Mesendoderm (in vitro differentiated cells): Measurements from ENCODE around the gene TRIM49B. TPM values are rescaled to one million over a fixed set of nuclear protein-coding genes. Genes with fewer than 3 reads are reported as not detected.
"Not testable (repeated sequence)": the region's sequence is repeated elsewhere in the genome, so short reads cannot be mapped to it uniquely, and the experiment has no call there.

Experiments
- DNase-seq: peaks from one replicate; pipeline ENCODE4 v3.0.0; 2013
- H2AK5ac ChIP-seq: 2 replicates; pipeline ENCODE4 v1.6.1; 2013; ENCODE audit warnings: low read length, inconsistent platforms
- H2BK120ac ChIP-seq: 2 replicates; pipeline ENCODE4 v1.6.1; 2013; ENCODE audit warnings: low read depth, mild to moderate bottlenecking, low read length, moderate library complexity, mixed read lengths
- H2BK15ac ChIP-seq: replicated peaks from 2 replicates; pipeline ENCODE4 v1.6.1; 2013; ENCODE audit warnings: low read depth, mild to moderate bottlenecking, moderate library complexity
- H2BK5ac ChIP-seq: 2 replicates; pipeline ENCODE4 v1.6.1; 2013; ENCODE audit warnings: low read length, inconsistent platforms
- H3K18ac ChIP-seq: 2 replicates; pipeline ENCODE4 v1.6.1; 2013; ENCODE audit warnings: mild to moderate bottlenecking, low read length, mixed read lengths
- H3K23ac ChIP-seq: one replicate; pipeline ENCODE4 v1.6.1; 2013; ENCODE audit warnings: low read length
- H3K27ac ChIP-seq: 2 replicates; pipeline ENCODE4 v1.5.1; 2013; ENCODE audit warnings: low read depth, mild to moderate bottlenecking, inconsistent platforms, low read length, moderate library complexity
- H3K27me3 ChIP-seq: 2 replicates; pipeline ENCODE4 v1.6.1; 2013; ENCODE audit warnings: low read length, control low read depth, mild to moderate bottlenecking, inconsistent platforms; ENCODE audit not compliant: insufficient read depth, poor library complexity
- H3K36me3 ChIP-seq: 2 replicates; pipeline ENCODE4 v1.6.1; 2013; ENCODE audit warnings: low read length, inconsistent platforms; ENCODE audit not compliant: control insufficient read depth, insufficient read depth
- H3K4ac ChIP-seq: one replicate; pipeline ENCODE4 v1.6.1; 2013; ENCODE audit warnings: low read depth, mild to moderate bottlenecking, low read length, moderate library complexity
- H3K4me1 ChIP-seq: 2 replicates; pipeline ENCODE4 v1.6.1; 2013; ENCODE audit warnings: low read depth, low read length, inconsistent platforms; ENCODE audit not compliant: control insufficient read depth
- H3K4me2 ChIP-seq: 2 replicates; pipeline ENCODE4 v1.6.1; 2013; ENCODE audit warnings: low read length
- H3K4me3 ChIP-seq: 2 replicates; pipeline ENCODE4 v1.5.1; 2013; ENCODE audit warnings: mild to moderate bottlenecking, low read length
- H3K56ac ChIP-seq: one replicate; pipeline ENCODE4 v1.6.1; 2013; ENCODE audit warnings: low read length
- H3K79me1 ChIP-seq: 2 replicates; pipeline ENCODE4 v1.6.1; 2013; ENCODE audit warnings: low read length, inconsistent platforms
- H3K79me2 ChIP-seq: 2 replicates; pipeline ENCODE4 v1.6.1; 2013; ENCODE audit warnings: mild to moderate bottlenecking, low read length; ENCODE audit not compliant: control insufficient read depth, insufficient read depth
- H3K9ac ChIP-seq: 2 replicates; pipeline ENCODE4 v1.6.1; 2013; ENCODE audit warnings: low read length, inconsistent platforms
- H4K5ac ChIP-seq: one replicate; pipeline ENCODE4 v1.6.1; 2013; ENCODE audit warnings: low read length
- H4K8ac ChIP-seq: one replicate; pipeline ENCODE4 v1.6.1; 2013; ENCODE audit warnings: low read depth, mild to moderate bottlenecking, control low read depth, low read length, moderate library complexity
- WGBS: extraction: QIAGEN DNeasy Blood & Tissue Kit; methylation state at CpG from one replicate; pipeline ENCODE4 v1.1.7; 2013; ENCODE audit warnings: low lambda C conversion rate, missing lambda C conversion rate; ENCODE audit not compliant: insufficient coverage; ENCODE audit errors: extremely low coverage; 5-methylcytosine and 5-hydroxymethylcytosine counted together
- polyA plus RNA-seq, 2 experiments: library from polyadenylated mRNA; stranded (reverse); fragments of 200-250 nt; gene quantifications; one replicate each; pipeline ENCODE4 v1.2.3, GENCODE V29; 2013

TRIM49B gene, protein sequence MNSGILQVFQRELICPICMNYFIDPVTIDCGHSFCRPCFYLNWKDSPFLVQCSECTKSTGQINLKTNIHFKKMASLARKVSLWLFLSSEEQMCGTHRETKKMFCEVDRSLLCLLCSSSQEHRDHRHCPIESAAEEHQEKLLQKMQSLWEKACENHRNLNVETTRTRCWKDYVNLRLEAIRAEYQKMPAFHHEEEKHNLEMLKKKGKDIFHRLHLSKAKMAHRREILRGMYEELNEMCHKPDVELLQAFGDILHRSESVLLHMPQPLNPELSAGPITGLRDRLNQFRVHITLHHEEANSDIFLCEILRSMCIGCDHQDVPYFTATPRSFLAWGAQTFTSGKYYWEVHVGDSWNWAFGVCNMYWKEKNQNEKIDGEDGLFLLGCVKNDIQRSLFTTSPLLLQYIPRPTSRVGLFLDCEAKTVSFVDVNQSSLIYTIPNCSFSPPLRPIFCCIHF
- polyA plus RNA-seq (2013, experiment 1 of 2) = not detected
- polyA plus RNA-seq (2013, experiment 2 of 2) = not detected

DNA sequence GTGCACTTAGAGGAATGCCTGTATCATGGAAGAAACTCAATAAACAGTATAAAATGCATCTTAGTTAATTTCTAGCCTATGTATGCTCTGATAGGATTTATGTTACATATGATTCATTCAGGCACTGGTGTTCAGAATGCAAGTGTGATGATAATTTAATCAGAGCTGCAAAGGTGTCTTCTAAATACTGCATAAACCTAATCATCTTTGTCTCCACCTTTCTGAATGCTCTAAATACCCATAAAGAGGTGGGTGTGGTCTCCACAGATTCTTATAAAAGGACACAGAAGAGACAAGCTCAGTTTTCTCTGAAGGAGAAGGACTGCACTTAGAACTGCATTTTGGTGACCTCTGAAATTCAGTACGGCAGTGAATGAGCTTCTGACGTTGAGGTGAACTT lies at the start of gene TRIM49B:
Gene TRIM49B, plus strand, starts transcription at position 301 of the 400 bp plus-strand sequence. CDS start 2,777 bp downstream, outside the sequence.
- not testable (repeated sequence) for H4K5ac ChIP-seq, H3K4me1 ChIP-seq, H3K27me3 ChIP-seq, H3K79me2 ChIP-seq, H3K4me2 ChIP-seq, H3K56ac ChIP-seq, DNase-seq, H2BK15ac ChIP-seq, H3K4me3 ChIP-seq, H2BK120ac ChIP-seq, H3K27ac ChIP-seq, H3K4ac ChIP-seq, H3K79me1 ChIP-seq, H3K9ac ChIP-seq, H2BK5ac ChIP-seq, H3K23ac ChIP-seq, H3K18ac ChIP-seq, H3K36me3 ChIP-seq, H4K8ac ChIP-seq, H2AK5ac ChIP-seq
- WGBS = no CpG with 5 or more reads among the region's 2 CpGs

DNA sequence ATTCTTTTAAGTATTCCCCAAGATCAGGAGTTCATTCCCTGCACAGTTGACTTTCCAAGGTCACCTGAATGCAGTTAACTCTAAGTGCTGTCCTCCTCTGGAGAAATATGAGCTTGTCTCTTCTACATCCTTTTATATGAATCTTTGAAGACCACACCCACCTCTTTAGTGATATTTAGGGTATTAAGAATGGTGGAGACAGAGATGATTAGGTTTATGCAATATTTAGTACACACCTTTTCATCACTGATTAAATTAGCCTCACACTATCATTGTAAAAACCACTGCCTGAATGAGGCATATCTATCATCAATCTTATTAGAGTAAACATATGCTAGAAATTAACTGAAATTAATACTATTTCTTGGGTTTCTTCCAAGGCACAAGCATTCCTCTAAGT lies 44.8 kb upstream of the TRIM49B start, which contains the start of gene TRIM51G:
Gene TRIM51G, minus strand, starts transcription at position 101 of the 400 bp plus-strand sequence. CDS start 2,190 bp downstream, outside the sequence.
- not testable (repeated sequence) for H2BK15ac ChIP-seq, H3K79me1 ChIP-seq, H3K36me3 ChIP-seq, H3K27me3 ChIP-seq, H3K56ac ChIP-seq, H3K4me3 ChIP-seq, H3K4me2 ChIP-seq, H4K8ac ChIP-seq, H3K79me2 ChIP-seq, H3K27ac ChIP-seq, H4K5ac ChIP-seq, H3K23ac ChIP-seq, H2BK120ac ChIP-seq, H3K9ac ChIP-seq, DNase-seq, H2AK5ac ChIP-seq, H3K18ac ChIP-seq, H3K4ac ChIP-seq, H3K4me1 ChIP-seq, H2BK5ac ChIP-seq

DNA sequence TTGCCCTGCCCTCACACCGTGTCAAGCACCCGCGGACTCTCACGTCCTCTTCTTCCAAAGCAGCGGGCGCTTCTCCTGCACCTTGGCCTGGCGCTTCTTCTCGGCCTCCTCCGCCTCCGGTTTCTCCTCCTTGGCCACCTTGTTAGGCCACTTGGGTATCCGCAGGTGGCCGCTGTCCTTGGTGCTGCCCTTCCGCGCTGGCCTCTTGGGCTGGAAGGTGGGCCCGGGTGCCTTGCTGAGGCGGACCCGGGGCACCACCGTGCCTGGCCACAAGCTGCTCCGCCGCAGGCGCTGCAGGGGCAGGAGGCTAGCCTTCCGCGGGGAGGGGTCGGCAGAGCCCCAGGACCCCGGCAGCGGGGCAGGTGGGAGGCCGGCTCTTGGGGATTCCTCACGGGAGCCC lies 19.6 kb downstream of the TRIM49B start:
- not testable (repeated sequence) for H3K4me1 ChIP-seq, H3K4me3 ChIP-seq, H3K27ac ChIP-seq, H3K4ac ChIP-seq, H3K27me3 ChIP-seq, DNase-seq, H3K9ac ChIP-seq, H3K18ac ChIP-seq, H3K79me1 ChIP-seq, H3K79me2 ChIP-seq, H3K36me3 ChIP-seq, H2BK120ac ChIP-seq, H3K23ac ChIP-seq, H4K5ac ChIP-seq, H3K56ac ChIP-seq, H2AK5ac ChIP-seq, H2BK15ac ChIP-seq, H4K8ac ChIP-seq, H2BK5ac ChIP-seq, H3K4me2 ChIP-seq
- no CpG with 5 or more reads among the region's 28 CpGs for WGBS

DNA sequence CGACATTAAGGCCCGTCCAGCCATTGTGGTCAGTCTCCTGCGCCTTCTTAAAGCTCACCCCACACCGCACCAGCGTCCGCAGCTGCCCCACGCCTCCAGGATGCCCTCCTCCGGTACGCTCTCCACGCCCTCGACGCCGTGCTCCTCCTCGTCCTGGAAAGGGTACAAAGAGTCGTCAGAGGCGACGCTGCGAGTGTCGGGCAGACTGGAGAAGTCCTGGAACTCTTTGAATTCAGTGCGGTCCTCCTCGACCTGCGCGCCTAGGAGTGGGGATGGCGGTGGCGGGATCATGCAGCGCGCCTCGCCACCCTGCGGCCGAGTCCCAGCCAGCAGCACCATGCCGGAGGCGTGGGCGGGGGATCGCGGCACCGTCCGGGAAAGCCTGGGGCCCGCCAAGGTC lies 21.2 kb downstream of the TRIM49B start:
- H3K79me1 ChIP-seq, H3K4me2 ChIP-seq, H3K79me2 ChIP-seq, H4K5ac ChIP-seq, DNase-seq, H3K4me3 ChIP-seq, H3K4ac ChIP-seq, H2BK5ac ChIP-seq, H2AK5ac ChIP-seq, H3K4me1 ChIP-seq, H2BK15ac ChIP-seq, H3K23ac ChIP-seq, H4K8ac ChIP-seq, H3K36me3 ChIP-seq, H3K56ac ChIP-seq, H3K9ac ChIP-seq, H2BK120ac ChIP-seq, H3K18ac ChIP-seq, H3K27me3 ChIP-seq, H3K27ac ChIP-seq: not testable (repeated sequence)
- WGBS = no CpG with 5 or more reads among the region's 38 CpGs

DNA sequence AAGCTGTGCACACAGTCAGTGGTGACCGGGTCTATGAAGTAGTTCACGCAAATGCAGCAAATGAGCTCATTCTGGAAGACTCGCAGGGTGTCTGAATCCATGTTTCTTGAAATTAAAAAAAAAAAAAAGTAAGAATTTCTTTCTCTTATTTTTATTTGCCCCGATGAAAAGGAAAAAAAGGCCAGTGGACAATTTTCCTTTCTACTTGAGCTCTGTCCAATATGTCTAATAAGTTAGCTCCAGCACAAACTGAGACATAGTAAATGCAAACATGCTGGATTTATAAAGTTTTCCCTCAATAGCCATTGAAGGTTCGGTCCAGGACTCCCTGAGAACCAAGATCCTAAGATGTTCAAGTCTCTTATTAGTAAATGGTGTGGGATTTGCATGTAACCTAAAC lies 30.4 kb downstream of the TRIM49B start, which contains the start of gene TRIM64C:
Gene TRIM64C, minus strand, starts transcription at position 101 of the 400 bp plus-strand sequence. Its CDS starts 0 bp downstream, at position 101.
- not testable (repeated sequence) for H3K9ac ChIP-seq, H3K4me1 ChIP-seq, H2BK120ac ChIP-seq, H4K5ac ChIP-seq, H3K27me3 ChIP-seq, H3K4ac ChIP-seq, H4K8ac ChIP-seq, H3K18ac ChIP-seq, H3K79me1 ChIP-seq, H3K23ac ChIP-seq, H2BK15ac ChIP-seq, H3K56ac ChIP-seq, DNase-seq, H3K27ac ChIP-seq, H3K79me2 ChIP-seq, H2BK5ac ChIP-seq, H2AK5ac ChIP-seq, H3K4me3 ChIP-seq, H3K4me2 ChIP-seq, H3K36me3 ChIP-seq
- WGBS = no CpG with 5 or more reads among the region's 5 CpGs
